ENCODE data around the gene LYVE1.
"Not testable (repeated sequence)": the region's sequence is repeated elsewhere in the genome, so short reads cannot be mapped to it uniquely, and the experiment has no call there.

LYVE1 gene

GRCh38 chr11:10602366-10602765 is 33.9 kb upstream of the LYVE1 start:
- in situ Hi-C loops (cut with HindIII; ENCODE audit: low sequenced_read_pairs), result no loop called here
- no peak for DNase-seq (ENCODE audit: low read depth)
- no peak overlapping the region for H3K4me3 ChIP-seq (ENCODE audit: low read depth, low read length)
- TF ChIP-seq, protein P1, sequence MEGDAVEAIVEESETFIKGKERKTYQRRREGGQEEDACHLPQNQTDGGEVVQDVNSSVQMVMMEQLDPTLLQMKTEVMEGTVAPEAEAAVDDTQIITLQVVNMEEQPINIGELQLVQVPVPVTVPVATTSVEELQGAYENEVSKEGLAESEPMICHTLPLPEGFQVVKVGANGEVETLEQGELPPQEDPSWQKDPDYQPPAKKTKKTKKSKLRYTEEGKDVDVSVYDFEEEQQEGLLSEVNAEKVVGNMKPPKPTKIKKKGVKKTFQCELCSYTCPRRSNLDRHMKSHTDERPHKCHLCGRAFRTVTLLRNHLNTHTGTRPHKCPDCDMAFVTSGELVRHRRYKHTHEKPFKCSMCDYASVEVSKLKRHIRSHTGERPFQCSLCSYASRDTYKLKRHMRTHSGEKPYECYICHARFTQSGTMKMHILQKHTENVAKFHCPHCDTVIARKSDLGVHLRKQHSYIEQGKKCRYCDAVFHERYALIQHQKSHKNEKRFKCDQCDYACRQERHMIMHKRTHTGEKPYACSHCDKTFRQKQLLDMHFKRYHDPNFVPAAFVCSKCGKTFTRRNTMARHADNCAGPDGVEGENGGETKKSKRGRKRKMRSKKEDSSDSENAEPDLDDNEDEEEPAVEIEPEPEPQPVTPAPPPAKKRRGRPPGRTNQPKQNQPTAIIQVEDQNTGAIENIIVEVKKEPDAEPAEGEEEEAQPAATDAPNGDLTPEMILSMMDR (IDR thresholded peaks at IDR 0.05; ENCODE audit: low read depth, low read length, missing control alignments), result no peak

DNA sequence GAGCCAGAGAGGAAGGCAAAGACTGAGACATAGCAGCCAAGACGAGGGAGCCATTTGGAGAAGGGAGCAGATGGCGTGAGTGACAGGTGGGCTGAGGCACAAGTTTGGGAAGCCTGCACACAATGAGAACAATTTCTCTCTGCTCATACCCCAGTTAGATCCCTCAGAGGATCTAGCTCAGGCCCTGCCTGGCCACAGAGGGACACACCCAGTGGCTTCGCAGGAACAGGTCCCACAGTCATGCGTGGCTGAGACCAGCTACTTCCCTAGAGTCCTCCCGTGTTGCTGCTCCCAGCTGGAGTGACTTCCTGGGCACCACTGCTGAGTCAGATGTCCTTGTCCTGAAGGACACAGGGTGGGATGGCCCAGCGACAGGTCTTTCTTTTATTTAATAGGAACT is 33.4 kb upstream of the LYVE1 start:
- TF ChIP-seq, protein P1 (IDR thresholded peaks at IDR 0.05; ENCODE audit: low read depth, low read length, missing control alignments), result no peak
- DNase-seq (ENCODE audit: low read depth), result no peak
- in situ Hi-C loops (cut with HindIII; ENCODE audit: low sequenced_read_pairs), result no loop called here
- H3K4me3 ChIP-seq (ENCODE audit: low read depth, low read length), result no peak overlapping the region

- TF ChIP-seq, protein P1 (IDR thresholded peaks at IDR 0.05; ENCODE audit: low read depth, low read length, missing control alignments), result no peak
- no peak overlapping the region for H3K4me3 ChIP-seq (ENCODE audit: low read depth, low read length)
- DNase-seq (ENCODE audit: low read depth), result no peak
- in situ Hi-C loops (cut with HindIII; ENCODE audit: low sequenced_read_pairs), result no loop called here
Observed at GRCh38 chr11:10600570-10601248, 32.2 kb upstream of the LYVE1 start.

DNA sequence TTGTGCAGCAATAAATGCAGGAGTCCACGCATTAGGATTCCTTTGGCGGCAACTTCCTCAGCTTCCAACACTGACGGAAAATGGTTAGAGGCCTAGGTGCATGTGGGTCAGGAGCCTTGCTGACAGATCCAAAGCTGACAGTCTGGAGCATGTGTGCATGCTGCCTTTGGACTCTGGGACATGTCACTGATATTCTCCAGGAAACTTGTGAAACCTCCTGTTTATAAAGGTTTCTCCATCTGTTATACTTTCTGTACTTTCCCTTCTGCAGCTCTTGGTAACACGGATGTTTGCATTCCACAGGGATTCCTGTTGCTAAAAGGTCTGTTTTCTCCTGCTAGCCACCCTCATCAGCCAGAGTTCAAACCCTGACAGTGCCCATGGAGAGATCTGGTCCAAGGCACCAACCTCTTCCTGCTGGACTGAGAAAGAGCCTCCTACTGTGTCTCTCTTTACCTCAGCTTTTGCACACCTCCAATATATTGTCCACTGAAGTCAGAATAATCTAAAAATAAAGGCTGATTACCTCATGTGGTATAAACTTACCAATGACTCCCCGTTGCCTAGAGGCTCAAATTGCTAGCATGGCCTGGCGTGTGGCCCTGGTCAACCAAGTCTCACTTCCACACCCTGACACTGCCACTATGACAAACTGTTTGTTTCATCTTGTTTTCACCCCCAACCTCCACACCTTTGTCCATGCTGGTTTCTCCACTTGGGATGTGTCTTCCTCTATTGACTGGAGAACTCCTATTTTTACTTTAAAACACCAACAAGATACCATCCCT is 31.1 kb upstream of the LYVE1 start:
- DNase-seq (ENCODE audit: low read depth), result no peak
- no peak overlapping the region for H3K4me3 ChIP-seq (ENCODE audit: low read depth, low read length)
- TF ChIP-seq, protein P1 (IDR thresholded peaks at IDR 0.05; ENCODE audit: low read depth, low read length, missing control alignments), result no peak
- in situ Hi-C loops (cut with HindIII; ENCODE audit: low sequenced_read_pairs), result no loop called here

GRCh38 chr11:10598816-10599215 is 30.4 kb upstream of the LYVE1 start:
- in situ Hi-C loops (cut with HindIII; ENCODE audit: low sequenced_read_pairs), result no loop called here
- no peak overlapping the region for H3K4me3 ChIP-seq (ENCODE audit: low read depth, low read length)
- TF ChIP-seq, protein P1 (IDR thresholded peaks at IDR 0.05; ENCODE audit: low read depth, low read length, missing control alignments), result no peak
- no peak for DNase-seq (ENCODE audit: low read depth)

- in situ Hi-C loops (cut with HindIII; ENCODE audit: low sequenced_read_pairs), result no loop called here
- TF ChIP-seq, protein P1 (IDR thresholded peaks at IDR 0.05; ENCODE audit: low read depth, low read length, missing control alignments), result no peak
Observed at GRCh38 chr11:10597877-10598351, 29.4 kb upstream of the LYVE1 start.

GRCh38 chr11:10595840-10596239 is 27.4 kb upstream of the LYVE1 start:
- H3K4me3 ChIP-seq (ENCODE audit: low read depth, low read length); in situ Hi-C loops (cut with HindIII; ENCODE audit: low sequenced_read_pairs); DNase-seq (ENCODE audit: low read depth): not testable (repeated sequence)

More at GRCh38 chr11:10597877-10598351, 29.4 kb upstream of the LYVE1 start:
- no peak for DNase-seq (ENCODE audit: low read depth)
- no peak overlapping the region for H3K4me3 ChIP-seq (ENCODE audit: low read depth, low read length)
